ENCODE data around the gene WDR27.

GRCh38 chr6:169618526-169619490 lies 83.0 kb downstream of the WDR27 start:
- TF ChIP-seq CEBPB (IDR thresholded peaks at IDR 0.05) (no peak), MAX (IDR thresholded peaks at IDR 0.05) (no peak), TAF1 (IDR thresholded peaks at IDR 0.05; ENCODE audit: low read depth) (no peak), EP300 (IDR thresholded peaks at IDR 0.05; ENCODE audit: borderline replicate concordance) (no peak), YY1 (IDR thresholded peaks at IDR 0.05; ENCODE audit: low read depth) (no peak), FOXM1 (IDR thresholded peaks at IDR 0.05; ENCODE audit: borderline replicate concordance, low read depth) (no peak)
